ENCODE data around the gene MFSD2A.
"Not testable (repeated sequence)": the region's sequence is repeated elsewhere in the genome, so short reads cannot be mapped to it uniquely, and the experiment has no call there.

MFSD2A gene

DNA sequence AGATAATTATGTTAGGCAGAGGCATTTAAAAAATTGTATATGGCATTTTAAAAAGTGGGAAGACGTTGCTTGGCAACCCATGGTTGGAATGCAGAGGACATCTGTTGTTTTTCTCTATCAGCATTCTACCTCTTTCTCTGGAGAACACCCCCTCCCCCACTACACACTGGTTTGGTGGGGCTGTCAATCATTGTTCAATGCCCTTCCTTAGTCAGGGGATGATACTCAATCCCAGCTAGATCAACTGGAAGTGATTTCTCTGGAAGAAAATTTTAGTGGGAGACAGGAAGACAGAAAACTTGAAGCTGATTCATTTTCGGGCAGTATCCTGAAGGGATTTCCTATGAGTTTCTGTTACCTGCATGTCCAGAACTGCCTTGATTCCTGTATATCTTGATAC lies 49.9 kb downstream of the MFSD2A start:
- no peak for DNase-seq

DNA sequence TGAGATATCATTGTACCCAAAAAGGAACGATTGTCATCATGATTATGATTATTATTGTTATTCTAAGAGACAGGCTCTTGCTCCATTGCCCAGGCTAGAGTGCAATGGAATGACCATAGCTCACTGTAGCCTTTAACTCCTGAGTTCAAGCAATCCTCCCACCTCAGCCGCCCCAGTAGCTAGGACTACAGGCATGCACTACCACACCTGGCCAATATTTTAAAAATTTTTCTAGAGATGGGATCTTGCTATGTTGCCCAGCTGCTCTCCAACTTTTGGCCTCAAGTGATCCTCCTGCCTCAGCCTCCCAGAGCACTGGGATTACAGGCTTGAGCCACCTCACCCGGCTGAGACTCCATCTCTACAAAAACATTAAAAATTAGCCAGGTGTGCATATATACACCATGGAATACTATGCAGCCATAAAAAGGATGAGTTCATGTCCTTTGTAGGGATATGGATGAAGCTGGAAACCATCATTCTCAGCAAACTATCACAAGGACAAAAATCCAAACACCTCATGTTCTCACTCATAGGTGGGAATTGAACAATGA lies 52.6 kb downstream of the MFSD2A start:
- DNase-seq = not testable (repeated sequence)

DNA sequence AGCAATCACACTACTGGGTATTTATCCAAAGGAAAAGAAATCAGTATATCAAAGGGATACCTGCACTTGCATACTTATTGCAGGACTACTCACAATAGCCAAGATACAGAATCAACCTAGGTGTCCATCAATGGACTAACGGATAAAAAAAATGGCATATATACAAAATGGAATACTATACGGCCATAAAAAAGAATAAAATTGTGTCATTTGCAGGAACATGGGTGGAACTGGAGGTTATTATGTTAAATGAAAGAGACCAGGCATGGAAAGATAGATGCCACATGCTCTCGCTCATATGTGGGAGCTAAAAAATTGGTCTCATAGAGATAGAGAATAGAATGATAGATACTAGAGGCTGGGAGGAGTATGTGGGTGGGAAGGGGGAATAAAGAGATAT lies 56.3 kb downstream of the MFSD2A start:
- DNase-seq = no peak

DNA sequence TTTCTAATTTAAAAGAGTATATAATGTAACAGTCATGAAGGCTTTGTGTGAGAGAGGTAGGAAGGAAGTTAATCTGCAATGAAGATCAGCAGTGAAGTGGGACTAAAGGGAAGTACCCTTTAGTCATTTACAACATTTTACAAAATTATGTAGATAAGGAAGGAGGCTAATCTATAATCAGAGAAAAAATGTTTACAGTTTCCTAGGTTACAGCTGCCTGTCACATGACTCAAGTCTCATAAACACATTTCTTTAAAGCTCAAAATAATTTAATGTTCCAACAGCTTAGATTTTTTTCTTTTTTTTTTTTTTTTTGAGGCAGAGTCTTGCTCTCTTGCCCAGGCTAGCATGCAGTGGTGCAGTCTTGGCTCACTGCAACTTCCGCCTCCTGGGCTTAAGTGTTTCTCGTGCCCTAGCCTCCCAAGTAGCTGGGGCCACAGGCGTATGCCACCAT lies 59.3 kb downstream of the MFSD2A start:
- no peak for DNase-seq

DNA sequence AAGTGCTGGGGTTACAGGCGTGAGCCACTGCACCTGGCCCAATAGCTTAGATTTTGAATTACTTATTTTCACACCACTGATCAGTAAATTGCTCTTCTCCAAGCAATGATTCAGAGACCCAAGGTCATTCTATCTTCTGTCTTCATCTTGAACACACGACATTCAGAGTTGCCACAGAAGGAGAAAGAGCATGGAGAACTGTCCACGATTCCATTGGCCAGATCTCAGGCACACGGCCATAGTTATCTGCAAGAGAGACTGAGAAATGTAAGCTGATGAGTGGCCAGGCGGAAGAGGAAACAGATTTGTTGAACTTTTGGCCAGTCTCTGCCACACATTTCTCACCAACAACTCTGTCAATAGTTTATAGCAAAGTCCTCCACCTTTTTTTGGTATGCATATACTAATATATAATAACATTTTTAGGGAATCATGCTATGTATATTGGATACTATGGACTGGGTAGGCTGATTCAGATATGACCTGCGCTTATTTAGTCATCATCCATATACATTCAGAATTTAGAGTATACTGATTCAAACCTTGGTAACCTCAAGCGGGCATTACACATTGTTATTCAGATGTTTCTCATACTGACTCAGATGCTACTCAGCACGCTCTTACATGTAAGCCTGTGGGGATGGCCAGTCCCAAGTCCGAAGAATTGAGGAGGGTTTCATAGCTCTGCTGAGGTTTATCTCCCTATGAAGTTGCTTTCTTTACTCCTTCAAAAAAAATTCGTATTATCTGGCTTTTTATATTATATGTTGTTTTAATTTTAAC lies 60.1 kb downstream of the MFSD2A start:
- peak; percentile 91 for DNase-seq

DNA sequence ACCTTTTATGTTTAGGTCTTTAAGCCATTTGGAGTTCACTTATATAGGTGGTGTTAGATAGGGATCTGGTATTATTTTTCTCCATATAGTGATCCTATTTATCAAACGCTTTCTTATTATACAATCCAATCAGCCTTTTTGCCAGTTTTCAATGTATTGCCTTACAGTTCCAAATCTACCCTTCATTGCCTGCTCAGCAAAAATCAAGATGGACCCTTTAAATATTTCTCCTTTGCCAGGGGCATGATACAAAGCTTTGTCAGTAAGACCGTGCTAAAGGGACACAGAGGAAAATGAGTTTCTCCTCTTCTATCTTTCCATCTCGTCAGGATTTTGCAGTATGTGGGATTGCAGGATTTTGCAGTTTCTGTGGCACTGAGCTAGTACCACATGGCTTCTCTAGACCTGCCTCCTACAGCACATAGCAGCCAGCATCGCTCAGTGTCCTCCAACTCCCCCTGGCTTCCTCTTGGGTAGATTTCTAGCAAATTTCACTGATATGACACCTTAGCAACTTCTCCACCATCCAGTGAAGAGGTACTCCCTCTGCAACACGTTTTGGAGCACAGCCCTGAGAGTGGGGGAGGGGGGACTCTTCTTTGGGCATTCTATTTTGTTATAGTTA lies 63.1 kb downstream of the MFSD2A start:
- no peak for DNase-seq

All from fibroblast of upper back skin (primary cell).